B cell (primary cell): ENCODE data around the gene GATM. TPM values are rescaled to one million over a fixed set of nuclear protein-coding genes. Genes with fewer than 3 reads are reported as not detected.

ENCODE experiments used
- ATAC-seq: fragments of 200-7000 bp; cut with Tn5 transposase; one replicate; pipeline ENCODE4 v1.10.0; 2021; ENCODE audit warnings: low read depth, mild to moderate bottlenecking, moderate number of reproducible peaks, moderate library complexity
- CTCF ChIA-PET: fragments of 350-600 bp; sonication (Branson Sonifier 250); formaldehyde crosslinking; loops from one replicate; lab custom pipeline; 2021; ENCODE audit warnings: antibody characterized with exemption, inconsistent platforms; lab: Charles Lee
- POLR2A ChIA-PET: fragments of 350-600 bp; sonication (Branson Sonifier 250); formaldehyde crosslinking; loops from one replicate; lab custom pipeline; 2021; ENCODE audit warnings: antibody characterized with exemption; lab: Charles Lee
- DNase-seq: peaks from one replicate; pipeline ENCODE4 v3.0.0; 2013
- H2AFZ ChIP-seq: 2 replicates; pipeline ENCODE4 v1.6.1; 2012; ENCODE audit warnings: mild to moderate bottlenecking, low read depth, low read length; ENCODE audit not compliant: insufficient read depth, poor library complexity, severe bottlenecking
- H3K27ac ChIP-seq, 2 donors: 1 replicate in 1 of 2; 2 replicates in 1 of 2; pipeline ENCODE4 v1.5.1; 2012 to 2013; ENCODE audit warnings: low read length in 2 of 2, mild to moderate bottlenecking in 2 of 2, moderate library complexity in 1 of 2
- H3K27me3 ChIP-seq, 4 experiments: fragments of 200-600 bp in 1 of 4; sonication (generic) in 1 of 4; replicated peaks in 1 of 4; 1 replicate in 2 of 4; 2 replicates in 2 of 4; pipeline versions ENCODE4 v1.6.1 to v1.7.0; 2013 to 2016; ENCODE audit warnings: low read length in 3 of 4, mild to moderate bottlenecking in 2 of 4, mixed read lengths in 1 of 4, moderate library complexity in 1 of 4; ENCODE audit not compliant: insufficient read depth in 4 of 4, control insufficient read depth in 3 of 4; ENCODE audit errors: control extremely low read depth in 1 of 4
- H3K36me3 ChIP-seq, 2 experiments: replicated peaks in 1 of 2; 1 replicate in 1 of 2; 2 replicates in 1 of 2; pipeline versions ENCODE4 v1.6.1 to v1.7.1; 2013; ENCODE audit warnings: low read length in 1 of 2; ENCODE audit not compliant: insufficient read depth in 2 of 2, control insufficient read depth in 1 of 2; ENCODE audit errors: control extremely low read depth in 1 of 2, extremely low read depth in 1 of 2
- H3K4me1 ChIP-seq, 2 donors: fragments of 200-600 bp in 1 of 2; sonication (generic) in 1 of 2; 1 replicate in 1 of 2; 2 replicates in 1 of 2; pipeline versions ENCODE4 v1.5.1 to v1.6.1; 2013 to 2017; ENCODE audit warnings: low read length in 2 of 2; ENCODE audit not compliant: control insufficient read depth in 2 of 2, insufficient read depth in 2 of 2
- H3K4me2 ChIP-seq: replicated peaks from 2 replicates; pipeline ENCODE3; 2012; ENCODE audit warnings: mild to moderate bottlenecking, low read depth, low read length; ENCODE audit not compliant: poor library complexity, severe bottlenecking
- H3K4me3 ChIP-seq, 5 experiments: fragments of 200-600 bp in 1 of 5; sonication (generic) in 1 of 5; 1 replicate in 3 of 5; 2 replicates in 2 of 5; pipeline versions ENCODE4 v1.5.1 to v1.7.0; 2011 to 2016; ENCODE audit warnings: low read length in 4 of 5, mild to moderate bottlenecking in 4 of 5, low read depth in 2 of 5, control low read depth in 1 of 5, moderate library complexity in 1 of 5; ENCODE audit not compliant: insufficient read depth in 1 of 5; ENCODE audit errors: control extremely low read depth in 1 of 5, extremely low read depth in 1 of 5
- H3K79me2 ChIP-seq: fragments of 200-600 bp; sonication (generic); one replicate; pipeline ENCODE4 v1.6.0; 2016; ENCODE audit warnings: low read length; ENCODE audit not compliant: control insufficient read depth, insufficient read depth
- H3K9ac ChIP-seq: fragments of 200-600 bp; sonication (generic); 2 replicates; pipeline ENCODE4 v1.6.1; 2017; ENCODE audit warnings: mild to moderate bottlenecking, low read length, moderate library complexity
- H3K9me3 ChIP-seq, 3 donors: one replicate each; pipeline versions ENCODE4 v1.6.1 to v1.7.1; 2013; ENCODE audit warnings: low read length in 2 of 3; ENCODE audit not compliant: control insufficient read depth in 2 of 3, insufficient read depth in 1 of 3; ENCODE audit errors: control extremely low read depth in 1 of 3
- H4K20me1 ChIP-seq: 2 replicates; pipeline ENCODE4 v1.6.0; 2012; ENCODE audit warnings: mild to moderate bottlenecking, low read length; ENCODE audit not compliant: insufficient read depth, control insufficient read depth, poor library complexity, severe bottlenecking
- H3K27ac Mint-ChIP-seq: one replicate; pipeline ENCODE4 v1.8.0; 2021; ENCODE audit warnings: mixed read lengths
- H3K27me3 Mint-ChIP-seq: one replicate; pipeline ENCODE4 v1.8.0; 2021; ENCODE audit warnings: mixed read lengths
- H3K4me1 Mint-ChIP-seq: one replicate; pipeline ENCODE4 v1.8.0; 2021; ENCODE audit warnings: mixed read lengths
- H3K4me3 Mint-ChIP-seq: one replicate; pipeline ENCODE4 v1.8.0; 2021; ENCODE audit warnings: mixed read lengths
- H3K9me3 Mint-ChIP-seq: one replicate; pipeline ENCODE4 v1.8.0; 2022; ENCODE audit warnings: mixed read lengths; ENCODE audit not compliant: insufficient read depth
- CTCF ChIP-seq: fragments of 200-600 bp; IDR thresholded peaks from one replicate; pipeline ENCODE4 v1.8.0; 2022; ENCODE audit warnings: antibody characterized with exemption, mild to moderate bottlenecking
- EZH2 ChIP-seq: IDR thresholded peaks from 2 replicates; pipeline ENCODE4 v1.6.1; 2012; ENCODE audit warnings: borderline replicate concordance, low read depth, mild to moderate bottlenecking, moderate library complexity, low read length; ENCODE audit not compliant: insufficient read depth, poor library complexity, severe bottlenecking
- WGBS: methylation state at CpG from one replicate; pipeline ENCODE4 v1.1.5; 2013; ENCODE audit warnings: missing lambda C conversion rate; ENCODE audit not compliant: insufficient coverage; 5-methylcytosine and 5-hydroxymethylcytosine counted together
- intact Hi-C: fragments of 100-400 bp; cut with micrococcal nuclease; formaldehyde crosslinking; loops from one replicate; pipeline ENCODE4 v1.10.0; 2022
- polyA plus RNA-seq: library from polyadenylated mRNA; depleted of rRNA; stranded (reverse); fragments of >200 nt; gene quantifications from 2 replicates; pipeline ENCODE4 v1.2.3, GENCODE V29; 2012
- total RNA-seq, 2 donors: library from RNA; stranded (reverse); fragments of 120-200 nt in 1 of 2; gene quantifications; 1 replicate in 1 of 2; 2 replicates in 1 of 2; pipeline versions ENCODE4 v1.2.3 to v1.2.4, GENCODE V29; 2013 to 2022

Gene GATM
- total and polyA plus RNA-seq, 2 donors (not counting 1 experiment from before 2014, with no cell fraction given): 9.6 to 18.2 TPM

- Histone ChIP-seq H3K27ac (no peak overlapping the region), H3K9me3 (no peaks in the 10 kb centered on the region), H4K20me1 (no peaks in the 10 kb centered on the region), H2AFZ (no peak overlapping the region), H3K36me3 (no peaks in the 10 kb centered on the region), H3K4me3 (no peak overlapping the region), H3K27me3 (peaks cover 0 to 3% (median 0%) of the 10 kb centered on the region in 4 experiments), H3K79me2 (no peaks in the 10 kb centered on the region), H3K4me2 (no peak overlapping the region), H3K9ac (no peak overlapping the region), H3K4me1 (no peaks in the 10 kb centered on the region)
- ATAC-seq: no peak
- H3K27ac Mint-ChIP-seq: no peak overlapping the region
- intact Hi-C loops: no loop called here
- TF ChIP-seq CTCF (no peak), EZH2 (no peak)
- peaks cover 8% of the 10 kb centered on the region for H3K27me3 Mint-ChIP-seq
- no peak for DNase-seq
- POLR2A ChIA-PET: no interaction called here
- no peaks in the 10 kb centered on the region for H3K9me3 Mint-ChIP-seq
- H3K4me3 Mint-ChIP-seq: no peak overlapping the region
- H3K4me1 Mint-ChIP-seq: no peaks in the 10 kb centered on the region
- no CpG with 5 or more reads among the region's 1 CpG for WGBS
- CTCF ChIA-PET: no interaction called here
These were observed 41.1 kb downstream of the GATM start for GRCh38 chr15:45337224-45337623.

GRCh38 chr15:45333550-45333949 lies 44.8 kb downstream of the GATM start:
- CTCF ChIA-PET: no interaction called here
- Histone ChIP-seq H3K4me2 (no peak overlapping the region), H3K9me3 (no peaks in the 10 kb centered on the region), H4K20me1 (no peaks in the 10 kb centered on the region), H3K27me3 (peaks cover 0 to 3% (median 1%) of the 10 kb centered on the region in 4 experiments), H2AFZ (no peak overlapping the region), H3K4me3 (no peak overlapping the region), H3K27ac (no peak overlapping the region), H3K9ac (no peak overlapping the region), H3K36me3 (no peaks in the 10 kb centered on the region), H3K79me2 (no peaks in the 10 kb centered on the region), H3K4me1 (no peaks in the 10 kb centered on the region)
- ATAC-seq (no peak), DNase-seq (no peak)
- Mint-ChIP-seq H3K4me3 (no peak overlapping the region), H3K27ac (no peak overlapping the region), H3K27me3 (peaks cover 7% of the 10 kb centered on the region), H3K9me3 (no peaks in the 10 kb centered on the region), H3K4me1 (no peaks in the 10 kb centered on the region)
- intact Hi-C loops: no loop called here
- 12% methylated on average over 2 of the region's 3 CpGs for WGBS
- TF ChIP-seq EZH2 (no peak), CTCF (no peak)
- POLR2A ChIA-PET: no interaction called here
